SK-N-SH (cell line): ENCODE measurements around the gene HEMK1.

ENCODE experiments used
- CTCF ChIP-seq: fragments of 200-600 bp; sonication (generic); IDR thresholded peaks from 2 replicates; pipeline ENCODE4 v1.6.1; 2017; ENCODE audit warnings: antibody characterized with exemption, mild to moderate bottlenecking, moderate library complexity
- NRF1 ChIP-seq: IDR thresholded peaks from 2 replicates; pipeline ENCODE4 v1.6.1; 2012; ENCODE audit warnings: low read depth, mild to moderate bottlenecking, low read length
- REST ChIP-seq: IDR thresholded peaks from 2 replicates; pipeline ENCODE4 v1.6.1; 2012; ENCODE audit warnings: mild to moderate bottlenecking, low read depth, low read length, moderate library complexity
- RXRA ChIP-seq: IDR thresholded peaks from 2 replicates; pipeline ENCODE4 v1.4.0; 2012; ENCODE audit warnings: low read depth, mild to moderate bottlenecking, borderline replicate concordance
- USF2 ChIP-seq: fragments of 150-350 bp; IDR thresholded peaks from 2 replicates; pipeline ENCODE4 v1.6.1; 2017; ENCODE audit warnings: antibody characterized with exemption, low read length, low read depth, borderline replicate concordance

- TF ChIP-seq CTCF (no peak), RXRA (no peak), USF2 (no peak), REST (no peak), NRF1 (no peak)
Measured at GRCh38 chr3:50623840-50624474, 54.6 kb downstream of the HEMK1 start.
